Panc1 (cell line): ENCODE measurements around the gene ST3GAL5. TPM values are rescaled to one million over a fixed set of nuclear protein-coding genes. Genes with fewer than 3 reads are reported as not detected.

ENCODE experiments used
- ATAC-seq: fragments of 200-7000 bp; cut with Tn5 transposase; 2 replicates; pipeline ENCODE4 v1.9.1; 2020; ENCODE audit warnings: mild to moderate bottlenecking, moderate library complexity
- BruUV-seq: library from RNA; stranded (reverse); fragments of 400-500 nt; replicated peaks from 2 replicates; lab custom pipeline; 2021; lab: Mats Ljungman, UMichigan
- CTCF ChIA-PET: fragments of 300-600 bp; sonication (Branson Sonifier 250); formaldehyde crosslinking; loops from one replicate; lab custom pipeline; 2022; ENCODE audit warnings: antibody characterized with exemption; lab: Charles Lee
- POLR2A ChIA-PET: fragments of 300-600 bp; sonication (Branson Sonifier 250); formaldehyde crosslinking; loops from one replicate; lab custom pipeline; 2022; ENCODE audit warnings: antibody characterized with exemption; lab: Charles Lee
- DNase-seq: peaks from one replicate; pipeline ENCODE4 v3.0.0-alpha.2; 2010; ENCODE audit warnings: low read depth, low spot score
- H3K27ac ChIP-seq: 2 replicates; pipeline ENCODE4 v1.5.1; 2011; ENCODE audit warnings: mild to moderate bottlenecking, low read length, inconsistent platforms
- H3K27me3 ChIP-seq: fragments of 200-500 bp; sonication (Bioruptor generic); 2 replicates; pipeline ENCODE4 v1.6.0; 2014; ENCODE audit warnings: low read length, inconsistent platforms; ENCODE audit not compliant: control insufficient read depth, insufficient read depth
- H3K36me3 ChIP-seq: fragments of 200-500 bp; sonication (Bioruptor generic); 2 replicates; pipeline ENCODE4 v1.5.1; 2014; ENCODE audit warnings: inconsistent platforms, mild to moderate bottlenecking, low read length, moderate library complexity; ENCODE audit not compliant: control insufficient read depth, insufficient read depth
- H3K4me1 ChIP-seq: 2 replicates; pipeline ENCODE4 v1.5.1; 2011; ENCODE audit warnings: inconsistent platforms, mild to moderate bottlenecking, low read length, moderate library complexity; ENCODE audit not compliant: control insufficient read depth, insufficient read depth
- H3K4me3 ChIP-seq, 2 experiments: 2 replicates each; pipeline ENCODE4 v1.5.1; 2011 to 2012; ENCODE audit warnings: low read depth in 2 of 2, low read length in 2 of 2, mild to moderate bottlenecking in 2 of 2, inconsistent platforms in 1 of 2, moderate library complexity in 1 of 2
- H3K9me3 ChIP-seq: fragments of 200-500 bp; sonication (Bioruptor generic); 2 replicates; pipeline ENCODE4 v1.5.1; 2014; ENCODE audit warnings: low read depth, mild to moderate bottlenecking, inconsistent platforms, low read length, moderate library complexity; ENCODE audit not compliant: control insufficient read depth, insufficient read depth
- CTCF ChIP-seq: fragments of 450-650 bp; IDR thresholded peaks from 2 replicates; pipeline ENCODE4 v1.5.1; 2017; ENCODE audit warnings: mild to moderate bottlenecking
- POLR2AphosphoS5 ChIP-seq: IDR thresholded peaks from 2 replicates; pipeline ENCODE4 v1.6.1; 2012; ENCODE audit warnings: mild to moderate bottlenecking, low read depth, low read length, moderate library complexity
- SIN3A ChIP-seq: IDR thresholded peaks from 2 replicates; pipeline ENCODE4 v1.6.1; 2012; ENCODE audit warnings: low read depth, mild to moderate bottlenecking, low read length, moderate library complexity, borderline replicate concordance; ENCODE audit not compliant: insufficient read depth
- TCF7L2 ChIP-seq: IDR thresholded peaks from 2 replicates; pipeline ENCODE4 v1.6.1; 2011; ENCODE audit warnings: mild to moderate bottlenecking, low read depth, low read length, inconsistent platforms
- in situ Hi-C: cut with HindIII; loops from 2 replicates; pipeline ENCODE4 v1.10.0; 2016; ENCODE audit warnings: low sequenced_read_pairs, low pct_unique_long_range_greater_than_20kb
- intact Hi-C: fragments of 100-400 bp; cut with micrococcal nuclease; formaldehyde crosslinking; loops from one replicate; pipeline ENCODE4 v1.10.0; 2022; ENCODE audit not compliant: unreplicated experiment
- total RNA-seq: library from RNA; stranded (reverse); gene quantifications from one replicate; pipeline ENCODE4 v1.2.1, GENCODE V29; 2021; ENCODE audit not compliant: unreplicated experiment
- TF ChIP-seq, protein P1 (sequence below), 2 experiments: IDR thresholded peaks; 2 replicates each; pipeline ENCODE4 v1.6.1; 2011 to 2012; ENCODE audit warnings: low read depth in 2 of 2, control low read depth in 1 of 2, low read length in 1 of 2, mild to moderate bottlenecking in 1 of 2, moderate library complexity in 1 of 2; ENCODE audit not compliant: insufficient read depth in 1 of 2

ST3GAL5 gene
- total RNA-seq, 1 experiment from 2014 or later, result 5.0 TPM

- in situ Hi-C loops, result no loop called here
- BruUV-seq, result no TSS peak
These were observed 44.3 kb downstream of the ST3GAL5 start for GRCh38 chr2:85844486-85844885.

GRCh38 chr2:85843543-85843942 is 45.2 kb downstream of the ST3GAL5 start:
- H3K4me3 ChIP-seq, result no peak overlapping the region
- no peak for TF ChIP-seq POLR2AphosphoS5
- peak; percentile 81 for TF ChIP-seq CTCF
- intact Hi-C loops (no loop called here), in situ Hi-C loops (no loop called here)
- H3K27ac ChIP-seq, result no peak overlapping the region
- POLR2A ChIA-PET, result no interaction called here
- H3K36me3 ChIP-seq, result no peaks in the 10 kb centered on the region
- ATAC-seq (peak; percentile 62; the same call in 1 of the 2 replicates), DNase-seq (no peak)
- BruUV-seq, result no TSS peak
- no peaks in the 10 kb centered on the region; the same call in 1 of the 2 replicates for H3K27me3 ChIP-seq
- no peaks in the 10 kb centered on the region for H3K4me1 ChIP-seq
- CTCF ChIA-PET, result interaction anchor here (0.6 kb wide), 1 partner anchor 44 kb away, joined by 4 read pairs; no protein-coding TSS in a partner anchor
- H3K9me3 ChIP-seq, result no peaks in the 10 kb centered on the region

More at GRCh38 chr2:85844486-85844885, 44.3 kb downstream of the ST3GAL5 start:
- no peak overlapping the region for H3K4me3 ChIP-seq
- H3K9me3 ChIP-seq, result no peaks in the 10 kb centered on the region
- no peaks in the 10 kb centered on the region for H3K4me1 ChIP-seq
- CTCF ChIA-PET, result no interaction called here
- ATAC-seq, result no peak
- H3K27ac ChIP-seq, result no peak overlapping the region
- POLR2A ChIA-PET, result no interaction called here
- no peaks in the 10 kb centered on the region for H3K36me3 ChIP-seq
- DNase-seq, result no peak
- intact Hi-C loops, result no loop called here
- TF ChIP-seq CTCF, result no peak
- TF ChIP-seq POLR2AphosphoS5, result no peak
- TF ChIP-seq, protein P1, sequence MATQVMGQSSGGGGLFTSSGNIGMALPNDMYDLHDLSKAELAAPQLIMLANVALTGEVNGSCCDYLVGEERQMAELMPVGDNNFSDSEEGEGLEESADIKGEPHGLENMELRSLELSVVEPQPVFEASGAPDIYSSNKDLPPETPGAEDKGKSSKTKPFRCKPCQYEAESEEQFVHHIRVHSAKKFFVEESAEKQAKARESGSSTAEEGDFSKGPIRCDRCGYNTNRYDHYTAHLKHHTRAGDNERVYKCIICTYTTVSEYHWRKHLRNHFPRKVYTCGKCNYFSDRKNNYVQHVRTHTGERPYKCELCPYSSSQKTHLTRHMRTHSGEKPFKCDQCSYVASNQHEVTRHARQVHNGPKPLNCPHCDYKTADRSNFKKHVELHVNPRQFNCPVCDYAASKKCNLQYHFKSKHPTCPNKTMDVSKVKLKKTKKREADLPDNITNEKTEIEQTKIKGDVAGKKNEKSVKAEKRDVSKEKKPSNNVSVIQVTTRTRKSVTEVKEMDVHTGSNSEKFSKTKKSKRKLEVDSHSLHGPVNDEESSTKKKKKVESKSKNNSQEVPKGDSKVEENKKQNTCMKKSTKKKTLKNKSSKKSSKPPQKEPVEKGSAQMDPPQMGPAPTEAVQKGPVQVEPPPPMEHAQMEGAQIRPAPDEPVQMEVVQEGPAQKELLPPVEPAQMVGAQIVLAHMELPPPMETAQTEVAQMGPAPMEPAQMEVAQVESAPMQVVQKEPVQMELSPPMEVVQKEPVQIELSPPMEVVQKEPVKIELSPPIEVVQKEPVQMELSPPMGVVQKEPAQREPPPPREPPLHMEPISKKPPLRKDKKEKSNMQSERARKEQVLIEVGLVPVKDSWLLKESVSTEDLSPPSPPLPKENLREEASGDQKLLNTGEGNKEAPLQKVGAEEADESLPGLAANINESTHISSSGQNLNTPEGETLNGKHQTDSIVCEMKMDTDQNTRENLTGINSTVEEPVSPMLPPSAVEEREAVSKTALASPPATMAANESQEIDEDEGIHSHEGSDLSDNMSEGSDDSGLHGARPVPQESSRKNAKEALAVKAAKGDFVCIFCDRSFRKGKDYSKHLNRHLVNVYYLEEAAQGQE (IDR thresholded peaks at IDR 0.05; ENCODE audit: insufficient read depth in 1 of 2, low read depth in 2 of 2, low read length in 1 of 2), result no peak
- no peak for TF ChIP-seq SIN3A
- no peak for TF ChIP-seq TCF7L2
- no peaks in the 10 kb centered on the region; the same call in 1 of the 2 replicates for H3K27me3 ChIP-seq
